OCI-LY1 (cell line): Measurements from ENCODE around the gene YPEL4.

ENCODE experiments used
- H2AFZ ChIP-seq: fragments of 200-600 bp; sonication (generic), shearing (Covaris generic); 2 replicates; pipeline ENCODE4 v1.6.0; 2014; ENCODE audit warnings: antibody characterized with exemption, mild to moderate bottlenecking, low read length
- H3F3A ChIP-seq: fragments of 200-600 bp; sonication (generic), shearing (Covaris generic); 2 replicates; pipeline ENCODE4 v1.6.0; 2014; ENCODE audit warnings: mild to moderate bottlenecking, antibody characterized with exemption, low read length, moderate library complexity; ENCODE audit not compliant: insufficient read depth
- H3K27ac ChIP-seq: fragments of 200-600 bp; sonication (generic); 2 replicates; pipeline ENCODE4 v1.5.1; 2014; ENCODE audit warnings: low read length, mixed run types, mild to moderate bottlenecking, low read depth; ENCODE audit not compliant: poor library complexity, severe bottlenecking
- H3K27me3 ChIP-seq: fragments of 200-600 bp; sonication (generic); 2 replicates; pipeline ENCODE4 v1.6.0; 2014; ENCODE audit warnings: antibody characterized with exemption, mild to moderate bottlenecking, low read length, moderate library complexity; ENCODE audit not compliant: insufficient read depth
- H3K36me3 ChIP-seq: fragments of 200-600 bp; sonication (generic); 2 replicates; pipeline ENCODE4 v1.6.1; 2014; ENCODE audit warnings: mild to moderate bottlenecking, antibody characterized with exemption, low read length, moderate library complexity, mixed read lengths; ENCODE audit not compliant: insufficient read depth
- H3K4me1 ChIP-seq: fragments of 200-600 bp; sonication (generic); 2 replicates; pipeline ENCODE4 v1.5.1; 2014; ENCODE audit warnings: mild to moderate bottlenecking, low read length, moderate library complexity; ENCODE audit not compliant: insufficient read depth, severe bottlenecking
- H3K4me2 ChIP-seq: fragments of 200-600 bp; sonication (generic), shearing (Covaris generic); 2 replicates; pipeline ENCODE4 v1.6.1; 2014; ENCODE audit warnings: low read length
- H3K4me3 ChIP-seq: fragments of 200-600 bp; sonication (generic); 2 replicates; pipeline ENCODE4 v1.5.1; 2014; ENCODE audit warnings: low read length, low read depth, mild to moderate bottlenecking, mixed read lengths; ENCODE audit not compliant: poor library complexity, severe bottlenecking
- H3K79me2 ChIP-seq: fragments of 200-600 bp; shearing (Covaris generic); 2 replicates; pipeline ENCODE4 v1.6.1; 2016; ENCODE audit warnings: mixed run types, low read length, mixed read lengths; ENCODE audit not compliant: insufficient read depth
- H3K9ac ChIP-seq: fragments of 200-600 bp; sonication (generic), shearing (Covaris generic); 2 replicates; pipeline ENCODE4 v1.6.1; 2014; ENCODE audit warnings: mild to moderate bottlenecking, low read length, mixed read lengths
- H3K9me2 ChIP-seq: fragments of 200-600 bp; sonication (generic), shearing (Covaris generic); 2 replicates; pipeline ENCODE4 v1.6.1; 2014; ENCODE audit warnings: low read depth, mild to moderate bottlenecking, low read length, mixed read lengths
- H3K9me3 ChIP-seq: fragments of 200-600 bp; shearing (Covaris generic); 2 replicates; pipeline ENCODE4 v1.6.1; 2014; ENCODE audit warnings: low read length, mixed read lengths
- H4K20me1 ChIP-seq: fragments of 200-600 bp; sonication (generic), shearing (Covaris generic); 2 replicates; pipeline ENCODE4 v1.6.0; 2016; ENCODE audit warnings: mild to moderate bottlenecking, low read length; ENCODE audit not compliant: insufficient read depth
- EZH2 ChIP-seq: fragments of 200-600 bp; sonication (generic), shearing (Covaris generic); IDR thresholded peaks from 2 replicates; pipeline ENCODE4 v1.8.0; 2017; ENCODE audit warnings: borderline replicate concordance, mixed run types, mild to moderate bottlenecking, antibody characterized with exemption, low read length, moderate library complexity, mixed read lengths
- TF ChIP-seq, protein P1 (sequence below): fragments of 200-600 bp; sonication (generic), shearing (Covaris generic); IDR thresholded peaks from 2 replicates; pipeline ENCODE4 v1.5.1; 2017; ENCODE audit warnings: mild to moderate bottlenecking, antibody characterized with exemption, low read length, moderate library complexity, mixed read lengths

The YPEL4 gene

DNA sequence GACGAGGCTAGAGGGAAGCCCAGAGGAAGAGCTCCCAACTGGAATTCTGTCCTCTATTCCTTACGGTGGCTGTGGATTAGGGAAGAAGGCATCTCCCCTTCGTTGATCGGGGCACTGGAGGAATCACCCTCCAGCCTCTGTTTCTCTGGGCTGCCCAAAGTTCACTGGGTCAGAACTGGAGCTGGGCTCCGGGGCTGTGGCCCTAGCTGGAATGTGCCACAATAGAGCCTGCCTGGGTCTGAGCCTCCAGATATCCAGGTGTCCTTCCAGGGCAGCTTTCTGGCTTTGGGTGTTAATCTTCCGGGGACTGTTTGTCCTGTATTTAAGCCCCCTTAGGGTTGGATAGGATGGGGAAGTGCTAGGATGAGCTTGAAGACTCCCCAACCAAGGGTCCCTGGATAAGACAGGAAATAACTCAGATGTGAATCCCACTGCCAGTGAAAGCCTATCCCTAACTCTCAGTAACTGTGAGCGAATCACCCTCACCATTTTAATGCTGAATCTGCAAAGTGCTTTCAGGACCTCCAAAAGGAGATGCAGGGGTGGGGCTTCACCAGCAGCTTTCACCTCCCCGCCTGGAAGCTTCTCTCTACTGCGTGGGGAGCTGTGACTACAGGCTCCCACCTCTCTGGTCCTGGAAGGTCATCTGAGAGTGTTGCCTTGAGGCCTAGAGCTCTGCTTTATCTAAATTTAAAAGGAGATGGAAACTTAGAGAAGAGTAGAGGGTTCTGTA is 9.5 kb downstream of the YPEL4 start:
- Histone ChIP-seq H3K79me2 (no peaks in the 10 kb centered on the region), H3K4me1 (no peaks in the 10 kb centered on the region), H3K9ac (no peak overlapping the region), H3K9me3 (no peaks in the 10 kb centered on the region), H3K27ac (no peak overlapping the region), H3K9me2 (no peaks in the 10 kb centered on the region), H3K4me2 (no peak overlapping the region), H3F3A (no peaks in the 10 kb centered on the region), H3K27me3 (peaks cover 5% of the 10 kb centered on the region; the same call in 1 of the 2 replicates), H4K20me1 (no peaks in the 10 kb centered on the region), H2AFZ (no peak overlapping the region), H3K36me3 (no peaks in the 10 kb centered on the region), H3K4me3 (no peak overlapping the region)
- no peak for TF ChIP-seq EZH2
- TF ChIP-seq, protein P1, sequence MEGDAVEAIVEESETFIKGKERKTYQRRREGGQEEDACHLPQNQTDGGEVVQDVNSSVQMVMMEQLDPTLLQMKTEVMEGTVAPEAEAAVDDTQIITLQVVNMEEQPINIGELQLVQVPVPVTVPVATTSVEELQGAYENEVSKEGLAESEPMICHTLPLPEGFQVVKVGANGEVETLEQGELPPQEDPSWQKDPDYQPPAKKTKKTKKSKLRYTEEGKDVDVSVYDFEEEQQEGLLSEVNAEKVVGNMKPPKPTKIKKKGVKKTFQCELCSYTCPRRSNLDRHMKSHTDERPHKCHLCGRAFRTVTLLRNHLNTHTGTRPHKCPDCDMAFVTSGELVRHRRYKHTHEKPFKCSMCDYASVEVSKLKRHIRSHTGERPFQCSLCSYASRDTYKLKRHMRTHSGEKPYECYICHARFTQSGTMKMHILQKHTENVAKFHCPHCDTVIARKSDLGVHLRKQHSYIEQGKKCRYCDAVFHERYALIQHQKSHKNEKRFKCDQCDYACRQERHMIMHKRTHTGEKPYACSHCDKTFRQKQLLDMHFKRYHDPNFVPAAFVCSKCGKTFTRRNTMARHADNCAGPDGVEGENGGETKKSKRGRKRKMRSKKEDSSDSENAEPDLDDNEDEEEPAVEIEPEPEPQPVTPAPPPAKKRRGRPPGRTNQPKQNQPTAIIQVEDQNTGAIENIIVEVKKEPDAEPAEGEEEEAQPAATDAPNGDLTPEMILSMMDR: no peak

DNA sequence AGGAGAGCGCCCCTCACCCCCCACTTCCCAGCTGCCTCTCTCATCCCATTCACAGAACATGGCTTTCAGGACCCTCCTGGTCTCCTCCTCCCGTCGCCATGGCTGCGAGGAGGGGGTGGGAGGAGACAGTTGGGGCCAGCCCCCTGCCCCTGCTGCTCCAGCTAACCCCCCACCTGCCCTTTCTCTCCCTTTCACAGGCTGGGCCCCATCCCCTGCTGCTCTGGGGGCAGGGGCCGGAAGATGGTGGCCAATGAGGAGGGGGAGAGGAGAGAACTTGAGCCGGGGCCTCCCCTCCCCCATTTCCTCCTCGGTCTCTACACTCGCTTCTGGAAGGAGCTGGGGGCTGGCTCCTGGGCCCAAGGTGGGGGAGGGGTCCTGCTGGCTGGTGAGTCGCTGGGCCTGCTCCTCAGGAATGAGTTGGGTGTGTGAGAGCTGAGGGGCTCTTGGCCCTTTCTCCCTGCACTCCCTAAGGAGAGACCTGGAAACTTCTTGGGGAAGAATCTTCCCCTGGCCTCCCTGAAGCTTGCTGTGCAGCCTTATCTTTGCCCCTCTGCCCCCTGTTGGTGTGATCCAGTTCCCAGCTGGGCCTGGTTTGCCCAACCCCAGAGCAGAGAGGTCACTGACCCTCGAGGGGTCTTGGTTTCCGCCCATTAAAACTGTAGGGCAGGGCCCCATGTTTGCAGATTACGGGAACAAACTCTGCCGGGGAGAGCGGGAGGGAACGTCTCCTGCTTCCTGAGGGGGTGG is 10.2 kb downstream of the YPEL4 start:
- Histone ChIP-seq H3K27me3 (peaks cover 5% of the 10 kb centered on the region; the same call in 1 of the 2 replicates), H3K79me2 (no peaks in the 10 kb centered on the region), H3K4me2 (no peak overlapping the region), H3K4me1 (no peaks in the 10 kb centered on the region), H3K36me3 (no peaks in the 10 kb centered on the region), H3K9me3 (no peaks in the 10 kb centered on the region), H3K9me2 (no peaks in the 10 kb centered on the region), H3K27ac (no peak overlapping the region), H3K9ac (no peak overlapping the region), H3K4me3 (no peak overlapping the region), H3F3A (no peaks in the 10 kb centered on the region), H4K20me1 (no peaks in the 10 kb centered on the region), H2AFZ (no peak overlapping the region)
- TF ChIP-seq EZH2: no peak
- TF ChIP-seq, protein P1: no peak

DNA sequence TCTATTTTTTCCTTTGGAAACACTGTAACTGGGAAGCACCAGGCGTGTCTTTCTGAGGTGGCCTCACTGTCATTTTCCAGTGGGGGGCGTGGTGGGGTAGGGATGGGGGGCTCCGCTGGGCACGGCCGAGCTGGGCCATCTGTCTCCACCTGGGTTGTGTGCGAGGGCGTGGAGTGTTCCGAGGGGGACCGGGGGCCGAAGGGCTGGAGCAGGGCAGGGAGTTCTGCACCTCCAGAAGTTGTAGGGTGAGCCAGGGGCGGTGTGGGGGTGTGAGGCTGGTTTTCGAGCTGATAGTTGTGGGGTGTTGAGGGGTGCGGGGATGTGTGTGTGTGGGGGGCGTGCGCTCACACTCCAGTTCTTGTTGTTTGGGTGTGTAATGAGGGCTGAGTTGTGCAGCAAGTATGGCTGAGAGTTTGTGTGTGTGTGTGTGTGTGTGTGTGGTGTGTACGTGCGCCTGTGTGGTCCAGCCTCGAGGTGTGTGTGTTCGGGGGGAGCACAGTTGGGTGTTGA is 10.8 kb downstream of the YPEL4 start:
- Histone ChIP-seq H2AFZ (no peak overlapping the region), H3K27ac (no peak overlapping the region), H3F3A (no peaks in the 10 kb centered on the region), H3K36me3 (no peaks in the 10 kb centered on the region), H3K9me2 (no peaks in the 10 kb centered on the region), H3K4me2 (no peak overlapping the region), H3K4me3 (no peak overlapping the region), H3K9ac (no peak overlapping the region), H4K20me1 (no peaks in the 10 kb centered on the region), H3K27me3 (peaks cover 5% of the 10 kb centered on the region; the same call in 1 of the 2 replicates), H3K79me2 (no peaks in the 10 kb centered on the region), H3K9me3 (no peaks in the 10 kb centered on the region), H3K4me1 (no peaks in the 10 kb centered on the region)
- no peak for TF ChIP-seq EZH2
- TF ChIP-seq, protein P1: no peak
